ENCODE results near the gene ROS1.

DNA sequence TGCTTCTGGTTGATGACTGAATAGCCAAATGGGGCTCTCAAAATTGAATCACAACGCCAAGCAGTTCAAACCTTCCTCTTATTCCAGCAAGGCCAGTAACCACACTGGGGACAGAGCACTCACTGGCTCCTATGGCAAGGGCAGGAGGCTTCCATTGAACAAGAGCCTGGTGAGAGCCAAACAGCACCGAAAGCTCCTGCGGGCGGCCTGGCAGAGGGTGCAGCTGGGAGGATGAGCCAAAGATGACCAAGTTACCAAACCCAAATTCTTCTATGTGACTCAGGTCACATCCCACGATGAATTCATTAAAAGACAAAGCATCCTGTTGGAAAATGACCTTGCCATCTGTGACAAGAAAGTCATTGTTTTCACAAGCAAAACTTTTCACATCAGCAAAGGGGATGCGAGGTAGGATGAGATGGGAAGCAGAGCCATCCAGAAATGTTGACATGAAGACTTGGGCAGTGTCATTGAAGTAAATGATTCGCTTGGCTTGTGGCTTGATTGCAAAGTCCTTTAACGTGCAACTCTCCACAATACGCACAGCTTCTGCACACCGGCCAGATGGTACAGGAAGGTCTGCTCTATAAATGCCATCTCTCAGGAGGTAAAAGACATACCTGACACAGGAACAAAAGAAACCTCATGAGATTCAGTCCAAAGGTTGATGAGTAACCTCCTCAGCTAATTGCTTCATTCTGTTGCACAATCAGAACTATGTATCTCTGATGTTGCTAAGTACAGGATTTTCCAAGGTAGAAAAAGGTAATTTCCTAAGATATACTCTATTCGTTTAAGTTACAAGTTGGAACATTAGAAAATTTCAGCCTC is 36.3 kb downstream of the ROS1 start:
- TF ChIP-seq, protein P1, sequence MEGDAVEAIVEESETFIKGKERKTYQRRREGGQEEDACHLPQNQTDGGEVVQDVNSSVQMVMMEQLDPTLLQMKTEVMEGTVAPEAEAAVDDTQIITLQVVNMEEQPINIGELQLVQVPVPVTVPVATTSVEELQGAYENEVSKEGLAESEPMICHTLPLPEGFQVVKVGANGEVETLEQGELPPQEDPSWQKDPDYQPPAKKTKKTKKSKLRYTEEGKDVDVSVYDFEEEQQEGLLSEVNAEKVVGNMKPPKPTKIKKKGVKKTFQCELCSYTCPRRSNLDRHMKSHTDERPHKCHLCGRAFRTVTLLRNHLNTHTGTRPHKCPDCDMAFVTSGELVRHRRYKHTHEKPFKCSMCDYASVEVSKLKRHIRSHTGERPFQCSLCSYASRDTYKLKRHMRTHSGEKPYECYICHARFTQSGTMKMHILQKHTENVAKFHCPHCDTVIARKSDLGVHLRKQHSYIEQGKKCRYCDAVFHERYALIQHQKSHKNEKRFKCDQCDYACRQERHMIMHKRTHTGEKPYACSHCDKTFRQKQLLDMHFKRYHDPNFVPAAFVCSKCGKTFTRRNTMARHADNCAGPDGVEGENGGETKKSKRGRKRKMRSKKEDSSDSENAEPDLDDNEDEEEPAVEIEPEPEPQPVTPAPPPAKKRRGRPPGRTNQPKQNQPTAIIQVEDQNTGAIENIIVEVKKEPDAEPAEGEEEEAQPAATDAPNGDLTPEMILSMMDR (IDR thresholded peaks at IDR 0.05; ENCODE audit: extremely low read depth in 1 of 2, insufficient read depth in 1 of 2, low read depth in 1 of 2, low read length in 2 of 2), result no peak
- TF ChIP-seq POLR2A (IDR thresholded peaks at IDR 0.05; ENCODE audit: low read depth, low read length) (no peak), EZH2 (IDR thresholded peaks at IDR 0.05; ENCODE audit: borderline replicate concordance, low read depth, low read length, severe bottlenecking) (no peak), JUN (IDR thresholded peaks at IDR 0.05; ENCODE audit: borderline replicate concordance, insufficient read depth, insufficient read length, low read depth) (no peak)
